GM18951 (cell line): ENCODE measurements around the gene AKAP11.

Experiments used
- POLR2A ChIP-seq: IDR thresholded peaks from 4 replicates; pipeline ENCODE4 v1.6.1; 2011; ENCODE audit warnings: mild to moderate bottlenecking; ENCODE audit not compliant: insufficient read length, insufficient read depth; ENCODE audit errors: extremely low read depth
- in situ Hi-C: fragments of 300-500 bp; cut with MboI; formaldehyde crosslinking; loops from one replicate; pipeline ENCODE4 v1.12.0; 2022; ENCODE audit warnings: low sequenced_read_pairs, mixed read lengths, inconsistent platforms; ENCODE audit not compliant: unreplicated experiment

Gene AKAP11

DNA sequence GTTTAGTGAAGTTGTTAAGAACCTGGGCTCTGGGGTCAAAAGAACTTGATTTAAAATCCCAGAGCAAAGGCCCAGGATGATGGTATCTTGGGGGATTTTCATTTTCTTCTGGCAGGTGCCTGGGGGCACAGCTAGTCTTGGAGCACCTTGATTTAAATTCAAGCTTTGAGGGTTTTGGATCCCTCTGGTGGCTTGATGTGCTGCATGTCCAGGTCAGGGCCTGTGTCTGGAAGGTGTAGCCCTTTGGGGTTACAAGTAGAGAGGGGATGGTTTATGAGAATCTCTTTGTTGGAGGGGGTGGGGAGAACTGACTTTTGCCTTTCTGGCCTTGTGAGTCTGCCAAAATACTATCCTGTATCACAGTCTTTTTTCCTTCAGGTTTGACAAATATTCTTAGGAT lies 55.8 kb downstream of the AKAP11 start:
- TF ChIP-seq POLR2A, result no peak
- in situ Hi-C loops, result no loop called here

DNA sequence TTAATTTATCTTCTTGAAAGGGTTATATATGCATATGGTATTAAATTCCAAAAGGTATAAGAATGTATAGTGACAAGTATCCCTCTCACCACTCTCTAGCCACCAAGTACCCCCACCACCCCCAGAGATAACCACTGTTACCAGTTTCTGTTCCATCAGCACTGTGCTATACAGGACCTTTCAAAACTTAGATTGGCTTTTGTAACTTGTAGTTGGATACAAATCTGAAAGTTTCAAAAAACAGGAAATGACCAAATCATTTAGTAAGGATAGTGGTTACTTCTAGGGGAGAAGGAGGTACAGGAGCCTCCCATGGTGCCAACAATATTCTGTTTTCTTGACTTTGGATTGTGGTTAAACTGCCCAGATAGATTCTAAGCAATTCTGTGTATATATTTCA lies 56.7 kb downstream of the AKAP11 start:
- in situ Hi-C loops, result no loop called here
- no peak for TF ChIP-seq POLR2A

DNA sequence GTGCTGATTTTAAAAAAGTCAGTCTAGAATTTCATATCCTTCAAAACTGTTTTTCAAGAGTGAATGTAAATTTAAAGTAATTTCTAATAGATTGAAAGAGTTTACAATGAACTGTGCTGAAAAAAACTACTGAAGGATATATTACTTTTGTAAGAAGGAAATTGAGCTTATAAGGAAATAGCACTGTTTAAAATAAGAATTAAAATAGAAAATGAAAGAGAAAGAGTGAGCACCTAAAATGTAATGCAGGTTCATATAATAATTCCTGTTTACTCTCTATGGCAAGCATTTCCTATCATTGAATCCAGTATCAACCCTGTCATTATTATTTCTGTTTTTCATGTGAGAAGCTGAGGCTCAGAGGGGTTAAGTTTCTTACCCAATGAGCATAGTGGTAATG lies 57.3 kb downstream of the AKAP11 start:
- in situ Hi-C loops, result no loop called here
- TF ChIP-seq POLR2A, result no peak

DNA sequence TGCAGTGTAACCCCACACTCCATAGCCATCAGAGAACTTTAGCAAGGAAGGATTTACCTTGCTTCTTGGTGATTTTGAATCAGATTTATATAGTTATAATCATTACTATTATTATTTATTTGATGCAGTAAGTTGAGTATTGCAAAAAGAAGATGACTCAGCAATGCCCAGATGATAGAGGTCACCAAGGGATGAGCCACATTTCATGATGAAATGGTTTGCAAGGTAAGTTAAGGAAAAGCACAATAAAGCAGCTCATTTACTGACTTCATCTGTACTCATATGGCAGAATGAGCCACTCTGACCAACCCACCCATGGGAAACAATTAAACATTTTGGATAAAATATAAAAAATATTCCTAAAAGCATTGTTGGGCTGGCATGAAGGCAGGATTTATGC lies 59.1 kb downstream of the AKAP11 start:
- in situ Hi-C loops, result no loop called here
- no peak for TF ChIP-seq POLR2A

DNA sequence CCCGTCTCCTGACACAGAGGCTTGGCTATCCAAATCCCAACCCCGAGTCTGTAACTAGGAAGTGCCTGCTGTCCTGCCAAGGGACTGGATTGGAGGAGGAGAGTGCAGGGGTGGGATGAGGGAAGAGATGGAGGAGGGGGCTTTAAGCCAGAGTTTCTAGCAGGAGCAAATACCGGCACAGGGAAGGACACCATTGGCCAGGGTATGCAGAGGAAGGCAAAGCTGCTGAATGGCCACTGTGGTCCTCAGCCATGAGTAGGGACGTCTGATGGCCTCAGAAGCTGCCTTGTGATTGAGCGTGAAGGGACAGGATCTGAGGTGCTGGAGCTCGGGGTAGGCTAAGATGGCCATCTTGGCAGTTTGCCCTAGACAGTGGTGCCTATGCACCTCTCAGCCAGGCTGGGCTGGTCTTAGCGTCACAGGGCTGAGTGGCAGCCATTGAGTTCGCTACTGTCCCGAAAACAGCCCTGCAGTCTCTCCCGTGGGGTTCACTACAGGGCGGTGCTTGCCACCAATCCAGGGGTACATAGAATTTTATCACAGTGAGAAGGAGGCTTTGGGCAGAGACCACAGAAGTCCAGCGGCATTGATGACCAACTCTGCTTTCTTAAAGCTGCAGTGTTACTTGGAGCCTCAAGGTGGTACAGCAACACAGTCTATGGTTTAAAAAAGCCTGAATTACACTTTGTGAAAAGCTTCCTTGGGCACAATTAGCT lies 61.8 kb downstream of the AKAP11 start:
- TF ChIP-seq POLR2A, result no peak
- in situ Hi-C loops, result no loop called here

DNA sequence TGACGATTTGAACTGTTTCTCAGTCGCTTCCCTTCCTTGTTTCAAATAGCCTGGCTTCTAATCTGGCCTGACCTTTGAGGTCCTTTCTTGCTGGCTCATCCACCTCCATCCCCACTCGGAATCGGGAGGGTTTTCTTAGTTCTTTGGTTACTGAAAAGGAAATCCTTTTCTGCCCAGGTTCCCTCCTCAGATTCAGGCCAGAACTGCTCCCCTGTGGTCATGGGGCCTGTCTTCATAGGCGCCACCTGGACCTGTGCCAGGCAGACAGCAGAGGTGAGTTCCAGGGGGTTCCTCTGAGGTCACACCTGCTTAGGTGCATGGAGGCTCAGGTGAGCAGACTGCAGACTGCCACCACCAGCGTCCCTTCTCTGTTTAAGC lies 62.4 kb downstream of the AKAP11 start:
- in situ Hi-C loops, result no loop called here
- no peak for TF ChIP-seq POLR2A

DNA sequence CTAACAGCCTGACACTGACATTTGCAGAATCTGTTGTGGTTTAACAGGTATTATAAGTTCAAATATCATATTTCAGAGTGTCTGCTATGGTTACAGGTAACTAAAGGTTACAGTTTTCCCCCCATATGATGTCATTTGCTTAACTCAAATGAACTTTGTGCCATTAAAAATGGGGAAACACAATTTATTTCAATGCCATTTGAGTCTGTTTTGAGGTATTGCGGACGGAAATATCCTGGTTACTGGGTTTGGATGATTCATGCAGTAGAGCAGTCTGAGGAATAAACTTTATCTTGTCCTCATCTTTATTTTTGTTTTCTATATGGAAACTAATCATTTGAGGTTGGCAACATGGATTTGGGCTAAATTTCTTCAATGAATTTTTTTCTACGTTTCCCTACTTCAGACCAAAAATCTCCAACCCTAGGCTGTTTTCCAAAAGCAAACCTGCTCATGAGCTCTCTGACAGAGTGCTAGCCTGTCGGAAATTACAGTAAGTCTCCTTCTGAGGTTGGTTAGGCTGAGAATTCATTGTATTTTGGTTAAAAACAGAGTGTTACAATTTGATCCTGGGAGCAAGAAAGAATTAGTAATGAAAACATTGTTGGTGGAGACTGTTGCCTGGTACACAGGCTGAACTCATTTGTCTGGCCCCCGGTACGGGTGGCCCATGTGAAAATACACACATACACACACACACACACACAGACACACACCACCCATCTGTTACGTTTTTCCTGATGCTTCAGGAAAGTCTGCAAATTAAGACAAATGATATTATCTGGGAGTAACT lies 66.1 kb downstream of the AKAP11 start:
- in situ Hi-C loops, result no loop called here
- TF ChIP-seq POLR2A, result no peak

- no peak for TF ChIP-seq POLR2A
- in situ Hi-C loops, result no loop called here
Observed at GRCh38 chr13:42345367-42345766, 73.4 kb downstream of the AKAP11 start.

DNA sequence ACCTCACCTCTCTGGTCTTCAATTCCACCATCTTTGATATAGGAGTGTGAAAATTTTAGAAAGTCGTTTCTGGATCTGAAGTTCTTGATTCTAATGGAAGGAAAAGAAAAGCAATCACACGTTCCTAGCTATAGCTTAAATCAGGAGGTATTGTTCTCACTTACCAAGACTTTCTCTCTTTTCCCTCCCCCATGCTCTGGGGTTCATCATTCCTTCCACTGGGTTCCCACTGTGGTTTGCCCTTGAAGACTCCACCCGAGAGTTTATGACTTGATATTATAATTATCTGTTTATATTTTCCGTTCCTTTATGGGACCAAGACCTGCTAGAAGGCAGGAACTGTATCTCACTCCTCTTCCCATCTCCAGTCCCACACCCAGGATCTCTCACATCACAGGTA lies 76.6 kb downstream of the AKAP11 start:
- in situ Hi-C loops, result no loop called here
- no peak for TF ChIP-seq POLR2A

DNA sequence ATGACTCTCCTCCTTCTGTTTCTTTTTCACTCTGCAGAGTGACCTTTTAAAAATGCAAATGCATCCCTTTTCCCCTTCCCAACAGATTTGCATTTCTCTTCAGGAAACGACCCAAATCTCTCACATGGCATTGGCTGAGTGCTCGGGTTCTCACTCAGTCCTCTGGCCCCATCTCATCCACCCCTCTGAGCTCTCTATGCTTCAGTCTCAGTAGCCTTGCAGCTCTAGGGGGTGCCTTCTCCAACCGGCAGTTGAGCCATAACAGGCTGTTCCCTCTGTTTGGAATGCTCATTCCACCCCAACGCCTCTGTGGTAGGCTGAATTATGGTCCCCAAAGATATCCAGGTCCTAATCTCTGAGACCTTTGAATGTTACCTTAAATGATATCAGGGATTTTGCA lies 78.2 kb downstream of the AKAP11 start:
- TF ChIP-seq POLR2A, result no peak

GRCh38 chr13:42354241-42355091 lies 82.5 kb downstream of the AKAP11 start:
- no peak for TF ChIP-seq POLR2A
- in situ Hi-C loops, result no loop called here

More for the DNA sequence above, 78.2 kb downstream of the AKAP11 start:
- in situ Hi-C loops, result no loop called here

DNA sequence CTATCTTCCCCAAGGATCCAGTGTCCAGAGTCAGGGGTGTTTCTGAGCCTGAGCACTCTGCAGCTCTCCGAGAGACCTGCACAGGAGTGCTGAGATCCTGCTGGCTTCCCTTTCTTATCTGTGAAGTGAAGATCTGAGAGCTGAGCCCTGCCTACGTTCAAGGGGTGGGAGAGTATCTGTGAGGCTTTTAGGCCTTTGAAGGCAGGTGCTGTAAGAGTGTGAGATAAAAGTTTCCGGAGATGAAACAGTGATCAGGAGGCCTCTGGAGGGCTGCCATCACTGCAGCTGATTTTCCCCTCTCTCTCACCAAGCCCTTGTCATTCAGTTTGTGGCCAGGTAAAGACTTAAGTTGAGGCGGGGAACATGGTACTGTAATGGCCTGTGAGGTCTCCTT lies 83.1 kb downstream of the AKAP11 start:
- in situ Hi-C loops, result no loop called here
- no peak for TF ChIP-seq POLR2A

DNA sequence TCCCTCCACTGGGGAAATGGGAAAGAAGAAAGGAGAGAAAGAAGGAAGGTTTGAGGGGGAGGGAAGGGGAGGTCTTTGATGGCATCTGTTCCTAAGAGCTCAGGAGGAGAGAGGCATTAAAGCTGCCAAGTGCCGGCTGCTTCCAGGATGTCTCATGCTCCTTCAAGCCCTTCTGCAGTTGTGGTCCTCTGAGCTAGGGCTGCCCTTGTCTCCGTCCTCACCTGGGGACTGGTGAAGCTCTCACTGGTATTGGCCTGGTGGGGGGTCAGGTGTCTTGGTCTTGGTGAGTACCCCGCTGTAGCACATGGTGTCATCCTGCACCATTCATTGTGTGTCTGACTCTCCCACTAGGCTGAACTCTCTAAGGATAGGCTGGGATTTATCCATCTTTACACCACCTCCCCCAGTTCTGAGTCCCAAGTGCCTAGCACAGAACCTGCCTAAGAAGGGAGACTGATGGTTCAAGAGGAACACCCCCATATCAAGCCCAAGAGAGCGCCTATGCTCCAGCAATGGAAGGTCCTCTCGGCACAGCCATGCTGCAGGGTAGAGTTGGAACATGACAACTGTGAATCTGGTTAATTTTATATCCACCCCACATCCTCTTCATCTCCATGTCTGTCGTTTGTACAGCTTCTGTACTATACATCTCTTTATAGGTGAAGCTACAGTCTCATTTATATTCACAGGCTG lies 83.7 kb downstream of the AKAP11 start:
- in situ Hi-C loops, result no loop called here
- TF ChIP-seq POLR2A, result no peak
